ENCODE measurements around the gene SLC9C1.

Gene SLC9C1

GRCh38 chr3:112149136-112149535 is 144.9 kb downstream of the SLC9C1 start:
- Histone ChIP-seq H3K9me2 (replicated peaks; ENCODE audit: control insufficient read depth, low read length) (no peaks in the 10 kb centered on the region), H3F3A (ENCODE audit: control insufficient read depth, insufficient read depth) (no peaks in the 10 kb centered on the region), H3K27me3 (ENCODE audit: control insufficient read depth, low read length) (no peaks in the 10 kb centered on the region), H4K20me1 (ENCODE audit: control insufficient read depth, insufficient read depth, low read depth, low read length) (no peaks in the 10 kb centered on the region), H3K9me3 (ENCODE audit: control insufficient read depth, insufficient read depth, low read length) (peaks cover 41% of the 10 kb centered on the region; the same call in 1 of the 2 replicates), H3K4me1 (ENCODE audit: control insufficient read depth, low read length) (peaks cover 5% of the 10 kb centered on the region; the same call in 1 of the 2 replicates), H3K36me3 (ENCODE audit: control insufficient read depth, low read length) (no peaks in the 10 kb centered on the region; the same call in 1 of the 2 replicates), H3K27ac (ENCODE audit: low read depth, low read length) (no peak overlapping the region), H3K79me2 (ENCODE audit: control insufficient read depth, low read length) (no peaks in the 10 kb centered on the region), H3K4me3 (ENCODE audit: low read length) (no peak overlapping the region), H3K4me2 (ENCODE audit: low read length) (no peak overlapping the region)
- TF ChIP-seq EZH2phosphoT487 (IDR thresholded peaks at IDR 0.05; ENCODE audit: borderline replicate concordance, low read length) (no peak), CTCF (IDR thresholded peaks at IDR 0.05; ENCODE audit: low read depth, low read length, poor library complexity, severe bottlenecking) (no peak)

- no peaks in the 10 kb centered on the region for H3K9me2 ChIP-seq (replicated peaks; ENCODE audit: control insufficient read depth, low read length)
- no peak overlapping the region for H3K27ac ChIP-seq (ENCODE audit: low read depth, low read length)
- no peaks in the 10 kb centered on the region for H3F3A ChIP-seq (ENCODE audit: control insufficient read depth, insufficient read depth)
- no peaks in the 10 kb centered on the region for H3K27me3 ChIP-seq (ENCODE audit: control insufficient read depth, low read length)
- no peak overlapping the region for H3K4me3 ChIP-seq (ENCODE audit: low read length)
- no peaks in the 10 kb centered on the region; the same call in 1 of the 2 replicates for H3K36me3 ChIP-seq (ENCODE audit: control insufficient read depth, low read length)
- peaks cover 25% of the 10 kb centered on the region; the same call in 1 of the 2 replicates for H3K9me3 ChIP-seq (ENCODE audit: control insufficient read depth, insufficient read depth, low read length)
- no peaks in the 10 kb centered on the region for H3K79me2 ChIP-seq (ENCODE audit: control insufficient read depth, low read length)
- H3K4me2 ChIP-seq (ENCODE audit: low read length): no peak overlapping the region
- H4K20me1 ChIP-seq (ENCODE audit: control insufficient read depth, insufficient read depth, low read depth, low read length): no peaks in the 10 kb centered on the region
- H3K4me1 ChIP-seq (ENCODE audit: control insufficient read depth, low read length): peaks cover 14% of the 10 kb centered on the region
- no peak for TF ChIP-seq CTCF (IDR thresholded peaks at IDR 0.05; ENCODE audit: low read depth, low read length, poor library complexity, severe bottlenecking)
- no peak for TF ChIP-seq EZH2phosphoT487 (IDR thresholded peaks at IDR 0.05; ENCODE audit: borderline replicate concordance, low read length)
Observed at GRCh38 chr3:112143689-112144088, 150.3 kb downstream of the SLC9C1 start.

DNA sequence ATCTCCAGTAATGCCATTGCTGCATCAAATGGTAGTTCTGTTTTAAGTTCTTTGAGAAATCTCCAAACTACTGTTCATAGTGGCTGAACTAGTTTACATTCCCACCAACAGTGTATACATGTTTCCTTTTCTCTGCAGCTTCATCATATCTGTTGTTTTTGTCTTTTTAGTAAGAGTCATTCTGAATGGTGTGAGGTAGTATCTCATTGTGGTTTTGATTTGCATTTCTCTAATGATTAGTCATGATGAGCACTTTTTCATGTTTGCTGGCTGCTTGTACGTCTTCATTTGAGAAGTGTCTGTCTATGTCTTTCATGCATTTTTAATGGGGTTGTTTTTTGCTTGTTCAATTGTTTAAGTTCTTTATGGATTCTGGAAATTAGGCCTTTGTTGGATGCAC is 150.8 kb downstream of the SLC9C1 start:
- H3K9me3 ChIP-seq (ENCODE audit: control insufficient read depth, insufficient read depth, low read length): peaks cover 21% of the 10 kb centered on the region; the same call in 1 of the 2 replicates
- H3K4me2 ChIP-seq (ENCODE audit: low read length): no peak overlapping the region
- H3K27ac ChIP-seq (ENCODE audit: low read depth, low read length): no peak overlapping the region
- H4K20me1 ChIP-seq (ENCODE audit: control insufficient read depth, insufficient read depth, low read depth, low read length): no peaks in the 10 kb centered on the region
- H3K36me3 ChIP-seq (ENCODE audit: control insufficient read depth, low read length): no peaks in the 10 kb centered on the region
- H3K79me2 ChIP-seq (ENCODE audit: control insufficient read depth, low read length): no peaks in the 10 kb centered on the region
- H3K4me1 ChIP-seq (ENCODE audit: control insufficient read depth, low read length): peaks cover 18% of the 10 kb centered on the region
- H3K9me2 ChIP-seq (replicated peaks; ENCODE audit: control insufficient read depth, low read length): no peaks in the 10 kb centered on the region
- H3F3A ChIP-seq (ENCODE audit: control insufficient read depth, insufficient read depth): no peaks in the 10 kb centered on the region
- TF ChIP-seq CTCF (IDR thresholded peaks at IDR 0.05; ENCODE audit: low read depth, low read length, poor library complexity, severe bottlenecking): no peak
- TF ChIP-seq EZH2phosphoT487 (IDR thresholded peaks at IDR 0.05; ENCODE audit: borderline replicate concordance, low read length): no peak
- no peaks in the 10 kb centered on the region for H3K27me3 ChIP-seq (ENCODE audit: control insufficient read depth, low read length)
- H3K4me3 ChIP-seq (ENCODE audit: low read length): no peak overlapping the region

All from DOHH2 (cell line).